NCI-H526 (cell line): ENCODE measurements around the gene DPF3.

Experiments
- DNase-seq, 2 experiments: peaks; one replicate each; lab custom pipeline; 2025; lab: John Stamatoyannopoulos, UW

DPF3 gene

GRCh38 chr14:72742118-72742837 lies 151.6 kb downstream of the DPF3 start:
- no peak for DNase-seq

GRCh38 chr14:72741826-72742117 lies 152.1 kb downstream of the DPF3 start:
- no peak for DNase-seq

DNA sequence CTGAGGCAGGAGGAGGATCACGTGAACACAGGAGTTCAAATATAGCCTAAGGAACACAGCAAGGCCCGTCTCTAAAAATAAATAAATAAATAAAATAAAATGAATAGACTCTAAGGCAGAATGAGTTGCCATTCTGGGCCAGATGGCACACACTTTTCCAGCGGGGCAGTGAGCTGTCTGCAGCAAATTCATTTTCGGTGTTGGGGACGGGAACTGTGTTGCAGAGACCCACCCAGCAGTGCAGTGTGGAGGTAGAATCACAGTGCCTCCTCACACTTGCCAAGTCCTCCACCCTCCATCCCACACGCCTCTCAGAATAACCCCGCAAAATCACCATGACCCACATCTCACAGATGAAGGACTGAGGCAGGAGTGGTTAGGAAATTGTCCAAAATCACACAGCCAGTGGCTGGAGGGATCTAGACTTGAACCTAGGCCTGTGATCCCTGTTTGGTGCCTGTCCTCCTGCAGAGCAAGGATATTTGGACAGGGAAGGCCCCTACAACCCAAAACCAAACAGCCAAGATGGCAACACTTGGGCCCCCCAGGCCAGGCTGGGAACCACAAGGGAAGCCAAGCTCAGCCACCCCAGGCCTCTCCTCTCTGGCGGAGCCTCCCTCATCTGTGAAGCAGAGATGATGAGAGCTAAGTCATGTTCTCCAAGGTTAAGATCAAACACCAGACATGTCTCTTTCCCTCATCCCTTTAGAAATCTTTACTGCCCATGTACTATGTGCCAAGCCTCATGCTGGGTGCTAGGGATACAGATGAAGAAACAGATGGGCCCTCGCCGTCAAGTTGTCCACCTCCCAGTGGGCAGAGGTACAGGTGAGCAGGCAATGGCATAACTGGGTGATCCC lies 152.7 kb downstream of the DPF3 start:
- DNase-seq = no peak

- DNase-seq = no peak
These were observed 153.4 kb downstream of the DPF3 start for GRCh38 chr14:72740504-72740961.

DNA sequence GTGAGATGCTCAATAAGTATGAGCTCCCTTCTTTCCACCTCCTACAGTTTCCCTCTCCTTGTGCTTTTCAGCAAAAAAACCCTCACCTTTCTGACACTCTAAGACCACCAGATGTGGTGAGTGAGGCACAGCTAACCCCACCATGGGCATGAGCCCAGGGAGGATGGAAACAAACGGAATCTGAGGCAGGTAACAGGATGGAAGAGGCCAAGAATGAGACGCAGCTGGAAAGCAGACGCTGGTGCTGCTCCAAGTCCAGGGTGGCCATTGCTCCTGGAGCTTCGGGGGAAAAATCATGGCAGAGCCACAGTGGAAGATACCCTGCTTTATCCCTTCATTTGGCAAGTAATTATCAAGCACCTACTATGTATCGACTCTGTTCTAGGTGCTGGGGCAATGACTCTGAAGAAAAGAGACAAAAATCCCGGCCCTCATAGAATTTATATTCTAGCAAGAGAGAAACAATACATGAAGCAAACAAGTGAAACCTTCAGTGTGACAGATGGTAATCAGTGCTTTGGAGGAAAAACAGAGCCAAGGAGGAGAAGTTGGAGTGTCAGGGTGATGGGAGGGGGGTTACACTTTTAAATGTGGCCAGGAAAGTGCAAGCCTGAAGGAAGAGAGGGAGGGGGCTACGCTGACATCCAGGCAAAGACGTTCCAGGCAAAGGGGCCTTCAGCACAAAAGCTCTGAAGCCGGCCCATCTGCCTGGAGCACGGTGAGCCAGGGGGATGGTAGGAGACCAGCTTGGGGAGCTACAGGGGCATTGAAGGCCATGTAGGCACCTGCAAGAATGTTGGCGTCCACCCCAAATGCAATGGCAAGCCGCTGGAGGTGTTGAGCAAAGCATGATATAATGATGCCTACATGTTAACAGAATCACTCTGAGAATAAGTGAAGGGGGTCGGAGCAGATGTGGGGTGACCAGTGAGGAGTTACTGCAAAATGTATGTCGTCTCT lies 154.2 kb downstream of the DPF3 start:
- DNase-seq = no peak

GRCh38 chr14:72738161-72738611 lies 155.7 kb downstream of the DPF3 start:
- DNase-seq = no peak

- no peak for DNase-seq
These were observed 156.3 kb downstream of the DPF3 start for GRCh38 chr14:72737560-72737943.

DNA sequence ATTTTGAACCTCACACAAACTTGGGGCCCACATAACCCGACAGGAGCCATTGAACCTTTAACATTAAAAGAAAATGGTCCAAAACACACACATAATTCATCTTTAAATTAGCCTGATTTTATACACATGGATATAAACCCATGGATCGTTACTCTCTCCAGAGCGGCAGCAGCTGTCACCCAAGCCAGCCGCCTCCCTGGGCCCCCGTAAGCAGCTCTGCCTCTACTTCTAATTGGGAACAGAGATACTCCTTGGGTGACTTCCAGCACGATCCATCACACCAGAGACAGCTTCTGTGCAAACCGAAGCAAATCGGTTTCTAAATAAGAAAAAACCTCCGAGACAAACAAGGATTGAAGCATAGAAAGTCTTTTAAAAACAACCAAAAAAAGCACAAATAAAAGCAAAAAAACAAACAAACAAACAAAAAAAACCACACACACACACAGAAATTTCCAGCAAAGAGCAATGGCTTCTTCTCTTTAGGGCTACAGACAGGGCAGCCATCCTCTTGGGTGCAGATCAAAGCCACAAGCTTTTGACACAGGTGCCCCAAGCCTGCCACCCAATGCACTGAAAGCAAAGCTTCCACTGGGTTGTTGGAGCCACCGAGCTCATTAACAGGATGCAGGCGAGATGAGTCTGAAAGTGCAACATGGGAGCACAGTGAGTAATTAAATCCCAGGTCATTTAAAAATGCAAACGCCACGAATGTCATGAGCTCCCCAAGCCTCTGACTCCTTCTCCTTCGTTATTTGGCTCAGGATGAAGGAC lies 156.9 kb downstream of the DPF3 start:
- DNase-seq = no peak

GRCh38 chr14:72736308-72736707 lies 157.6 kb downstream of the DPF3 start:
- no peak for DNase-seq

DNA sequence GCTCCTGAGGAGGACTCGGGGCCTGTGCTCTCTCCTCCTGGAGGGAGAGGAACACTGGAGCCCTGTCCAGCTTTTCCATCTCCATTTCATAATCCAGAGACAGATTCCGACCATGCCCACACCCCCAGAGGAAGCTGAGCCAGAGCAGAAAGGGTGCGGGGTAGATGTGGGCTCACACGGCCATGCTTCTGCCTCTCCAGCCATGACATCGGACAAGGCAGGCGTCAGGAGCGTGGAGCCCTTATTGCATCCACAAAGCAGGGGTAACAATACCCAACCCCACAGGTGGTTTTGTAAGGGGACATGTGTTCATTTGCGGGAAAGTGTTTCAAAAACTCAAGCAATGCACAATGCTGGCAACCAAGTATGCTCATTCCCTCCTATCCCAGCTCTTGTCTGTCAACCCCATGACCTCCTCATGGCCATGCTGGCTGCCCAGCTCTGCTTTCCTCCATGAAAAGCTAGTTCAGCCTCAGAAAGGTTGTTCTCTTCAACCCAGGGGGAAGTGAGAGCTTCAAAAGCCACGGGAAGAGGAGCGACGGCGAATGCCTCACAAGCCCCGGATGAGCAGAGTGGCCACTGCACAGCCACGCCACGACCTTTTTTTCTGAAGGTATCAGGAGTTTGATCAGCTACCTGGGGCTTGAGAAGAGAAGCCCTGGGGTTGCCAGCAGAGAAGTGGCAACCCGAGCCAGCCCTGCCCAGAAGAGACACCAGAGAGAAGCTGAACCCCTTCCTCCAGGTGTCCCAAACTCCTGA lies 161.7 kb downstream of the DPF3 start:
- no peak for DNase-seq

DNA sequence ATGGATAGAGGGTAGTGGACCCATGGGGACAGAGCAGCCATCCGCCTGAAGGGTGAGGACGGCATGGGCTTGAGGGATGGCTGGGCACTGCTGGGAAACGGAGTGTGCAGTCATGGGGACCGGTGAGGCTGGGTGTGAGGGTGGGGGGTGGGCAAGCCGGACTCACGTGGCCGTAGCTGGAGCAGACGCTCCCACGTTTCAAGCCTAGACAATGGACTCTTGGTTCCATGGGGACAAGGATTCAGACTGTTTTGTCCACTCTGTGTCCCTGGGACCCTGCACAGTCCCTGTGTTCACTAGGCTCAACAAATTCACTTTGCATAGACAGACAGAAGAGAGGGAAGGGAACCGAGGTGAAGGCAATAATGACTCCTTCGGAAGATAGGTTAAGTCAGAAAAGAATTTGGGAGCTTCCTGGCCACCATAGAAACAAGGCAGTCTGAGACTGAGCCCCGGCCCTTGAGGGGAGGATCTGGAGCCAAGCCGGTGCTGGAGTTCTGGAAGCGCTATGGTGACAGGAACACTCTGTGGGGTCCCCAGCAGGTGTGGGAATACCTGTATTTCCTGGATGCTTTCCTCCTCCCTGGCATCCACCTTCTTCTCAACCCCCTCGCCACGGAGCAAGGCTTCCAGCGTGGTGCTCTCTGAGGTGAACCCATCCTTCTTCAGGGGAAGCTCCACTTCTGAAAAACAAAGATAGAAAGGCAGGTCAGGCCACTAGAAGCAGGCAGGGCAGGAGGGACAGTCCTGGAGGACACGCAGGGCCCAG lies 162.5 kb downstream of the DPF3 start:
- no peak for DNase-seq

DNA sequence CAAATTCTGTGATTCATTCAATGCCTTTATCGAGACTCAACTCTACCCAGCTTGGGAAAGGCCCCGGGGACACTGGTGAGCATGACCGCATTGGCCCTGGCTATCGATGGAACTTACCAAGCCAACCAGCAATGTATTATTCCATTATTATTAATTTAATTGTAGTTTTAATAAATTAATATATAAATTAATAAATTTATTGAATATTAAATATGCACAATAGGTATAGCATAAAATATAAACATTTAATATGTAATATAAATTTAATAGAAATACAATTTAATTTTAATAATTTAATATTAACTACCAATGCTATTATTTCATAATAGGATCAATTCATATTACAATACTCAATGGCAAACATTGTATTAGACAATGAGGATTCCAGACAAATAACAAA lies 163.4 kb downstream of the DPF3 start:
- no peak for DNase-seq

GRCh38 chr14:72726444-72726843 lies 167.5 kb downstream of the DPF3 start:
- DNase-seq = no peak

DNA sequence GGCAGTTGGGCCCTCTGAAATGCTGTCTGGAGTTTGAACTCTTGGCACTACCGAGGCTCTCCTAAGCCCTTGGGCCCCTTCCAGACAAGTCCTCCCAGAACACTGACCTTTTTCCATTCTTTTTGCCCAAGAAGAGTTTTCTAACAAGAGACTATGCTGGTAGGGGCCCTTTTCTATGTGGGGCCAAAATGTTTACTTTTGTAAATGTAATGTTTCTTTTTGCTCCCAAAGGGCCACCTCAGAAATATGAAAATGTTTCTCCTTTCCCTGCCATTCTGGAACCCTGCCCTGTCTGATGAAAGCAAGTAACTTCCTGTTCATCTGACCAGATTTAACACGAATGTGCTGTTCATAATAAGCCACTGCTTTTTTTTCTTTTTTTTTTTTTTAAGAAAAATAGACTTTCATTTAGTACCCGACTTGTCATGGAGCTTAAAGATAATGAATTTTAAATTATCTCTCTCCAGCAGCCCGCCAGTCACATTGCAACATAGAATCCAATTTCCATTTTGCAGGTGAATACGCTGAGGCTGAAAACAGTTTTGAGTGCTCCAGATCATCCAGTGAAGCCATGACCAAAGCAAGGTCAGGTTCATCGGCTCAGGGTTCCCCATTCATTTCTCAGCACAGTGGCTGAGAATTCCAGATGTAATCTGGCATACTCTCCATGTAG lies 169.9 kb downstream of the DPF3 start:
- no peak for DNase-seq

DNA sequence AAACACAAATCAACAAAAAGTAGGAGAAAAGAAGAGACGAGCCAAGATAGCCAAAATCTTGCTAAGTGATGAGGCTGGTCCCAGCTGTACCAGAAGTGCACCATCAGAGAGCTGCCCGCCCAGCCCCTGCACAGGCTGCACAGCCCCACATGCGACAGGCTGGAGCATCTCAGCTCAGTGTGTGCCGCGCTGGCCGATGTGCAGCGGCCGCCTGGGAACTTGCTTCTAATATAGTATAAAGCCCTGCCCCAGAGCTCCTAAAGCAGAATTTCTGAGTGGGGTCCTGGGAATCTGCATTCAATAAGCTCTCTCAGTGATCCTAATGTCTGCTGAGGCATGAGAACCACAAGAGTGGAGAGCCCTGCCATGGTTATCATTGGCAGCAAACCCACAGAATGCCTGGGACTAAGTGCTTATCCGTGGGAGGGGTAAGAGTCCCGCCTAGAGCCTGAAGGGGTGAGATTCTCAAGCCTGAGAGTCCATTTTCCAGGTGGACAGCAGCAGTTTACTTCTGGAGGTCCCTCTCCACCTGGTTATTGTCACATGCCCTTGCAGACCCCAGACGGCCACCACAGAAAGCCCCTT lies 171.6 kb downstream of the DPF3 start:
- no peak for DNase-seq

DNA sequence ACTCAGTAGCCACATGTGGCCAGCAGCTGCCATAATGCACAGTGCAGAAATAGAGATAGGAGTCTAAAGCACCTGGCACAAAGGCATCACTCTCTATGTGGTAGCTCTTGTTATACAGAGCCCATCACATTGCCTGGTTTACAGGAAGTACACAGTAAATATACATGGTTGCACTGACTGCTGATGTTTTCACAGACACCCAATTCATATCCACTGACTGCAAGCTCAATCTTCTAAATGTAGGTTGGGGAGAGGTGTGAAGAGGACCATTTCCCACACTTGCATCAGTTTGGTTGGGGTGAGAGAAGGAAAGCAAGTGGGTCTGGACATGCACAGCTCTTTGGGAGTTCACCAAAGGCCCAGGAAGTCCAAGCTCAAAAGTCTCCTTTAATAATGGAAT lies 172.8 kb downstream of the DPF3 start:
- no peak for DNase-seq

DNA sequence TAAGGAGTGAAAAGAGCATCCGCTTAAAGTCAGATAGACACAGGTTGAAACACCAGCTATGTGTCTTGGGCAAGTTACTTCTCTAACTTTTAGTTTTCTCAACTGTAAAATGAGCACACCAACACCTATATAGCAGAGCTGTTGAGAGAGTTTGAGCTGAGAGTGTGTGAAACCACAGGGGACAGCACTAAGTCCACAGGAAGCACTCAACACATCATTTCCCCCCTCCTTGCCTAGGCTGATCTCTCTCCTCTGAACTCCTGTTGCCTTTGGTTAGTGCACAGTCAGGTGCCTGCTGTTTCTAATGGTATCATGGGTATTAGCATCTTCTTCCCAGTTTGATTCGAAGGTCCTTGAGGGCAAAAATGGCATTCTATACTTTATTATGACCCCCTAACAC lies 176.7 kb downstream of the DPF3 start:
- DNase-seq = no peak

DNA sequence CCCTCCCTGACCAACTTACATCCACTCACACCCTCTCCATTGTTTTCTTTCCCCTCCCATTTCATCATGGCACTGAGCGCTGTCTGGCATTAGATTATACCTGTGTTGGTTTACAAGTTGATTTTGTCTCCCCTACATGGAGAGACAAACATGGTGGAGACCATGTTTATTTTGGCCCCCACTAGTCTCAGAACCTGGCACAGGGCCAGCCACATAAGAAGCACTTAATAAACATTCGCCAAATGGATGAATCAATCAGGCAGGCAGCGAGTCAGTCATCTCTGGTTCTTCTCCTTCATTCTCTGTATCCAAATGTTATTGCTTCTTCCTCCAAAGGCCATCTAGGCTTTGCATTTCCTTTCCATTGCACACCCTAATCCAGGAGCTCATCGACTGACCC lies 177.4 kb downstream of the DPF3 start:
- no peak for DNase-seq

DNA sequence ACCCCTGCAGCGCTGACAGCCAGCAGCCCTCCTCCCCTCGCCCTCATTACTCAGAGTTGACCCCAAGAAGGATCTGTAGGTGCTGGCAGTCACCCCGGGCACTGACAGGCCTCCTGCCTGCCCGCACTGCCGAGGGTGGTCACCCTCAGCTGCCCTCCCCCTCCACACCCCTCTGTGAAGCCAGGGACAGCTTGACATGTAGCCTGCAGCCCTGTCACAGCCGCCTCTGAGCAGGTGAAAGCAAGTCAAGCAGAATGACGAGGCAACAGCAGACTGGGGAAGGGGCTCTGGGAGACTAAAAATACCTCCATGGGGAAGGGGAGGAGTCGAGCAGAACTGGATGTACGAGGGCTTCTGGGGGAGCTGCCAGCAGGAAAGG lies 178.1 kb downstream of the DPF3 start:
- no peak for DNase-seq
